Transverse colon (tissue), 4 donors: Measurements from ENCODE around the gene ZNF385B. TPM values are rescaled to one million over a fixed set of nuclear protein-coding genes. Genes with fewer than 3 reads are reported as not detected.

Source experiments
- DNase-seq: peaks from one replicate; pipeline ENCODE4 v3.0.0-alpha.2; 2019
- H3K27ac ChIP-seq, 4 donors: fragments of 200-600 bp; sonication (generic); 2 replicates each; pipeline ENCODE4 v1.5.1; 2016 to 2018; ENCODE audit warnings: inconsistent platforms in 4 of 4
- H3K27me3 ChIP-seq: fragments of 200-600 bp; sonication (generic); 2 replicates; pipeline ENCODE4 v1.5.1; 2017; ENCODE audit warnings: inconsistent platforms
- H3K36me3 ChIP-seq, 4 donors: fragments of 200-600 bp; sonication (generic); 2 replicates each; pipeline ENCODE4 v1.5.1; 2017 to 2019; ENCODE audit warnings: inconsistent platforms in 4 of 4
- H3K4me1 ChIP-seq, 4 donors: fragments of 200-600 bp; sonication (generic); 2 replicates each; pipeline ENCODE4 v1.5.1; 2017 to 2020; ENCODE audit warnings: inconsistent platforms in 4 of 4
- H3K4me3 ChIP-seq, 4 donors: fragments of 200-600 bp; sonication (generic); 1 replicate in 1 of 4; 2 replicates in 3 of 4; pipeline versions ENCODE4 v1.5.1 to v1.6.1; 2017 to 2019; ENCODE audit warnings: inconsistent platforms in 4 of 4
- H3K9me3 ChIP-seq, 2 donors: fragments of 200-600 bp; sonication (generic); 2 replicates each; pipeline ENCODE4 v1.5.1; 2017 to 2019; ENCODE audit warnings: inconsistent platforms in 2 of 2
- CTCF ChIP-seq, 5 experiments: fragments of 200-600 bp in 3 of 5; fragments of 450-650 bp in 2 of 5; sonication (generic) in 3 of 5; IDR thresholded peaks; 1 replicate in 2 of 5; 2 replicates in 3 of 5; pipeline ENCODE4 v1.5.1; 2016 to 2017; ENCODE audit warnings: antibody characterized with exemption in 5 of 5, inconsistent platforms in 3 of 5, mild to moderate bottlenecking in 2 of 5, moderate library complexity in 1 of 5
- EP300 ChIP-seq: sonication (generic); formaldehyde crosslinking; IDR thresholded peaks from one replicate; pipeline ENCODE4 v1.6.1; 2017; ENCODE audit warnings: antibody characterized with exemption, low read depth
- POLR2A ChIP-seq: fragments of 450-650 bp; IDR thresholded peaks from one replicate; pipeline ENCODE4 v1.6.1; 2016; ENCODE audit warnings: antibody characterized with exemption, mild to moderate bottlenecking, moderate library complexity
- POLR2AphosphoS5 ChIP-seq, 3 donors: sonication (generic); formaldehyde crosslinking; IDR thresholded peaks; one replicate each; pipeline ENCODE4 v1.6.1; 2016; ENCODE audit warnings: antibody characterized with exemption in 3 of 3
- WGBS, 2 donors: methylation state at CpG; one replicate each; pipeline ENCODE4 v1.1.5; 2018; ENCODE audit warnings: low coverage in 1 of 2; 5-methylcytosine and 5-hydroxymethylcytosine counted together
- in situ Hi-C, 4 donors: fragments of 200-750 bp; cut with MboI; loops; one replicate each; pipeline versions ENCODE4 v1.15.0 to v1.15.1; 2017; ENCODE audit warnings: low sequenced_read_pairs in 3 of 4, low pct_ligation_motif_present in 1 of 4, low pct_unique_long_range_greater_than_20kb in 1 of 4
- intact Hi-C: fragments of 100-400 bp; cut with DNase I; formaldehyde crosslinking; loops from one replicate; pipeline ENCODE4 v1.15.1; 2023; ENCODE audit warnings: low total_unique reads
- total RNA-seq, 4 donors: library from RNA; depleted of rRNA; stranded (reverse); fragments of >200 nt; gene quantifications; one replicate each; pipeline ENCODE4 v1.1.0, GENCODE V29; 2016

Gene ZNF385B
- total RNA-seq, result 1 to 10 TPM; 1.2 to 6.0 (median 2.4) TPM

- peak within 1 kb of the TSS; percentile 22 to 66 (median 48) for H3K4me3 ChIP-seq
Observed at GRCh38 chr2:179861416-179862067, at the start of gene ZNF385B. Gene ZNF385B (minus strand): TSS chr2:179861612.

DNA sequence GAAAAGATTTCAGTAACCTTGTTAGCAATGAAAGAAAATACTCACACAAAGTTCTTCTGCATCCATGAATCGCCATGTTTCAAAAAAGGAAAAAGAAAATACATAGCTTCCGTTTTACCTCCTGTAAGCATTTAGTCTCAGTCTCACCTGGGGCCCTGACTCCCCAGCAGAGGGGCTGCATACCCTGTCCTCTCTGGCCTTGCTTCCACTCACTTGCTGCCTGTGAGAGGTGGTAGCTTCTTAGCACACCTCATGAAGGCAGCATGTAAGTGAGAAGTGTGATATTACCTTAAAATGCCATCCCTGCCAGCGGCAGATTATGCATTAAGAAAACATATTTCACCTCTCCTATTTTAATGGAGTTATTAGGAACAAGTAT is 49.3 kb upstream of the ZNF385B start:
- no peak overlapping the region for H3K27ac ChIP-seq
- intact Hi-C loops (no loop called here), in situ Hi-C loops (no loop called here)
- no peaks in the 10 kb centered on the region for H3K27me3 ChIP-seq
- WGBS, 2 donors, result 80 to 82% methylated on average over 3 of the region's 3 CpGs
- TF ChIP-seq EP300, result no peak
- TF ChIP-seq POLR2AphosphoS5 (IDR thresholded peaks at IDR 0.05), result no peak
- TF ChIP-seq CTCF (IDR thresholded peaks at IDR 0.05), result no peak
- TF ChIP-seq POLR2A, result no peak
- no peak for DNase-seq
- no peak overlapping the region for H3K4me3 ChIP-seq
- H3K9me3 ChIP-seq, result no peaks in the 10 kb centered on the region
- H3K4me1 ChIP-seq, result no peaks in the 10 kb centered on the region
- H3K36me3 ChIP-seq, result no peaks in the 10 kb centered on the region

More at GRCh38 chr2:179861416-179862067, at the start of gene ZNF385B:
- in situ Hi-C loops, result no loop called here
- Histone ChIP-seq H3K27me3 (peaks cover 74% of the 10 kb centered on the region), H3K36me3 (no peaks in the 10 kb centered on the region), H3K4me1 (peaks cover 0 to 16% (median 12%) of the 10 kb centered on the region in 4 donors), H3K27ac (peak within 1 kb of the TSS; percentile 18 to 80 (median 50)), H3K9me3 (no peaks in the 10 kb centered on the region)
- 15 to 23% methylated on average over 13 to 34 of the region's 55 CpGs for WGBS, 2 donors
- peak; percentile 11 for DNase-seq
- intact Hi-C loops, result no loop called here
- TF ChIP-seq POLR2A, result no peak
- no peak for TF ChIP-seq EP300
- no peak for TF ChIP-seq POLR2AphosphoS5 (IDR thresholded peaks at IDR 0.05)
- TF ChIP-seq CTCF (IDR thresholded peaks at IDR 0.05), result no peak

GRCh38 chr2:179909845-179910734 is 48.7 kb upstream of the ZNF385B start:
- in situ Hi-C loops, result no loop called here
- intact Hi-C loops, result no loop called here
- no peak for DNase-seq
- H3K27ac ChIP-seq, result no peak overlapping the region
- H3K4me3 ChIP-seq, result no peak overlapping the region
- no peaks in the 10 kb centered on the region for H3K4me1 ChIP-seq
- H3K27me3 ChIP-seq, result no peaks in the 10 kb centered on the region
- H3K9me3 ChIP-seq, result no peaks in the 10 kb centered on the region
- no peak for TF ChIP-seq POLR2A
- TF ChIP-seq EP300, result no peak
- no peak for TF ChIP-seq CTCF (IDR thresholded peaks at IDR 0.05)
- TF ChIP-seq POLR2AphosphoS5 (IDR thresholded peaks at IDR 0.05), result no peak
- H3K36me3 ChIP-seq, result no peaks in the 10 kb centered on the region
- WGBS, 2 donors, result 74 to 78% methylated on average over 6 of the region's 6 CpGs

DNA sequence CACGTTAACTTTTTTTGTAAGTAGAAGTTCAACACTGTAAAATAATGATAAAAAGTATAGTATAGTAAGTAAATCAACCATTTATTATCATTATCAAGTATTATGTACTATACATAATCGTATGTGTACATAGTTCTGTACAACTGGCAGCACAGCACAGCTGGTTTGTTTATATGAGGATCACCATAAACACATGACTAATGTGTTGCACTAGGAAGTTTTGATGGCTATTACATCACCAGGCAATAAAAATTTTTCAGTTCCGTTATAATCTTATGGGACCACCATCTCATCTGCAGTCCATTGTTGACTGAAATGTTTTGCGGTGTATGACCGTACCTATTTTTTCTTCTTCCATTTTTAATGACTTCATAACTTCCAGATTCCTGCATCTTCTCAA is 39.2 kb upstream of the ZNF385B start:
- intact Hi-C loops (no loop called here), in situ Hi-C loops (no loop called here)
- Histone ChIP-seq H3K9me3 (no peaks in the 10 kb centered on the region), H3K36me3 (no peaks in the 10 kb centered on the region), H3K4me3 (no peak overlapping the region), H3K4me1 (no peaks in the 10 kb centered on the region), H3K27me3 (no peaks in the 10 kb centered on the region), H3K27ac (no peak overlapping the region)
- 46 to 56% methylated on average over 5 of the region's 5 CpGs for WGBS, 2 donors
- no peak for DNase-seq
- TF ChIP-seq EP300 (no peak), POLR2AphosphoS5 (IDR thresholded peaks at IDR 0.05) (no peak), POLR2A (no peak), CTCF (IDR thresholded peaks at IDR 0.05) (no peak)
